GF-D8 (cell line): ENCODE measurements around the gene PAX9.

Experiments used
- DNase-seq: peaks from one replicate; lab custom pipeline; 2025; lab: John Stamatoyannopoulos, UW

PAX9 gene

GRCh38 chr14:36661506-36662257, at the start of gene PAX9:
TSS of gene PAX9 (plus strand) at chr14:36661860. CDS start at chr14:36662090, 230 bp downstream.
- DNase-seq: no peak

GRCh38 chr14:36617824-36618223, 43.8 kb upstream of the PAX9 start:
- DNase-seq: no peak

- no peak for DNase-seq
Observed at GRCh38 chr14:36618641-36619040, 43.0 kb upstream of the PAX9 start.

GRCh38 chr14:36619131-36619530, 42.5 kb upstream of the PAX9 start:
- no peak for DNase-seq

- DNase-seq: no peak
Observed at GRCh38 chr14:36619853-36620252, 41.8 kb upstream of the PAX9 start.

GRCh38 chr14:36625014-36625413, 36.6 kb upstream of the PAX9 start:
- DNase-seq: no peak

- DNase-seq: no peak
Observed at GRCh38 chr14:36625436-36625835, 36.2 kb upstream of the PAX9 start.

- no peak for DNase-seq
Observed at GRCh38 chr14:36626151-36626550, 35.5 kb upstream of the PAX9 start.

GRCh38 chr14:36627981-36628380, 33.7 kb upstream of the PAX9 start:
- no peak for DNase-seq

GRCh38 chr14:36633580-36633979, 28.1 kb upstream of the PAX9 start:
- DNase-seq: no peak

GRCh38 chr14:36646664-36647416, 14.8 kb upstream of the PAX9 start:
- DNase-seq: no peak

GRCh38 chr14:36647417-36647823, 14.2 kb upstream of the PAX9 start:
- no peak for DNase-seq

- no peak for DNase-seq
Observed at GRCh38 chr14:36647824-36648753, 13.6 kb upstream of the PAX9 start.

- no peak for DNase-seq
Observed at GRCh38 chr14:36649872-36650650, 11.6 kb upstream of the PAX9 start.

- DNase-seq: no peak
Observed at GRCh38 chr14:36652542-36653201, 9.0 kb upstream of the PAX9 start.

- DNase-seq: no peak
Observed at GRCh38 chr14:36653413-36653812, 8.2 kb upstream of the PAX9 start.

GRCh38 chr14:36653962-36654793, 7.5 kb upstream of the PAX9 start:
- no peak for DNase-seq

- no peak for DNase-seq
Observed at GRCh38 chr14:36654794-36655381, 6.8 kb upstream of the PAX9 start.

GRCh38 chr14:36655571-36655962, 6.1 kb upstream of the PAX9 start:
- no peak for DNase-seq
